ENCODE data around the gene CLEC4G.

CLEC4G gene

DNA sequence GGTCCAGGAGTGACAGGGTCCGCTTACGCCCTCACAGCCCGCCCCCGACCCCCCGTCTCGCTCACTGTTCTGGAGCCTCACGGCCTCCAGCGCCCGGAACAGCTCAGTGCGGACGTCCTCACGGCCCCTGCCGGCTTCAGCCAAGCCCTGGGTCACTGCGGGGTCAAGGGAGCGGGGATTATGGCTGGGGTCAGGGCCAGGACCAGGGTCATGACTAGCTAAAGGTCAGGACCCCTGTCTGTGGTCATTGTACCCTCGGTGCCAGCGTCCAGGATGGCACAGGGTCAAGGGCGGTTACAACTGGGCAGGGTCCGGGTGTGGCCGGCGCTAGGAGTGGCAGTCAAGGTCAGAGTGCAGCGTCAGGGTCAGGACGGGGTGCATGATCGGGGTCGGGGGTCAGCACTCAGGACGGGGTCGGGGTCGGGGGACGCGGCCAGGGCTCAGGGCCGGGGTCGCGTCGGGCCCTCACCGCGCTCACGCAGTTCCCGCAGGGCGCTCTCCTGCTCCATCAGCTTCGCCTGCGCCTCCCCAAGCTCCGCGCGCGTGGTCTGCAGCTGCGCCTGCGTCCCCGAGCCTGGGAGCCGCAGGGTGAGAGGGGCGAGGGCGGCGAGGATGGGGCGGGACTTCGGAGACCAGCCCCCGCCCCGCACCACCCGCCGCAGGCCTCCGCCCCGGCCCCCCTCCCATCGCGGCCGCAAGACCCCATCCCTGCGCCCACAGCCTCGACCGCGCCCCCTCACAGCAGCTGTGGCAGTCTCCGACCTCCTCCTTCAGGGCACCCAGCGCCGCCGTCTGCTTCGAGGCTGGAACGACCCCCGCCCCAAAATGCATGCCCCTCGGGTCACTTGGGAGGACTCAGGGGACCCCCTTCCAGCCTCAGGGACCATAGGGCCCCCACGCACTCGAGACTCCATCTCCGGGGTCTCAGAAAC, 1.4 kb downstream of the CLEC4G start:
- Histone ChIP-seq H3K9me2 (replicated peaks; ENCODE audit: low read depth, low read length) (no peaks in the 10 kb centered on the region), H3K27me3 (ENCODE audit: insufficient read depth, low read length, poor library complexity, severe bottlenecking) (no peaks in the 10 kb centered on the region), H3K4me3 (ENCODE audit: low read length, poor library complexity, severe bottlenecking) (no peak overlapping the region), H2AFZ (ENCODE audit: low read length) (no peak overlapping the region), H3F3A (ENCODE audit: low read depth) (no peaks in the 10 kb centered on the region), H3K36me3 (ENCODE audit: insufficient read depth, low read length) (no peaks in the 10 kb centered on the region), H3K9me3 (ENCODE audit: insufficient read depth, low read depth, low read length) (no peaks in the 10 kb centered on the region), H4K20me1 (ENCODE audit: insufficient read depth, low read length, poor library complexity, severe bottlenecking) (no peaks in the 10 kb centered on the region), H3K4me2 (ENCODE audit: low read depth, low read length, poor library complexity, severe bottlenecking) (no peak overlapping the region), H3K79me2 (ENCODE audit: insufficient read depth, low read length) (no peaks in the 10 kb centered on the region), H3K4me1 (ENCODE audit: insufficient read depth, low read length, poor library complexity, severe bottlenecking) (no peaks in the 10 kb centered on the region), H3K9ac (ENCODE audit: low read depth, low read length, poor library complexity, severe bottlenecking) (no peak overlapping the region)
- no peak for TF ChIP-seq EZH2phosphoT487 (IDR thresholded peaks at IDR 0.05; ENCODE audit: borderline replicate concordance)
- TF ChIP-seq, protein P1, sequence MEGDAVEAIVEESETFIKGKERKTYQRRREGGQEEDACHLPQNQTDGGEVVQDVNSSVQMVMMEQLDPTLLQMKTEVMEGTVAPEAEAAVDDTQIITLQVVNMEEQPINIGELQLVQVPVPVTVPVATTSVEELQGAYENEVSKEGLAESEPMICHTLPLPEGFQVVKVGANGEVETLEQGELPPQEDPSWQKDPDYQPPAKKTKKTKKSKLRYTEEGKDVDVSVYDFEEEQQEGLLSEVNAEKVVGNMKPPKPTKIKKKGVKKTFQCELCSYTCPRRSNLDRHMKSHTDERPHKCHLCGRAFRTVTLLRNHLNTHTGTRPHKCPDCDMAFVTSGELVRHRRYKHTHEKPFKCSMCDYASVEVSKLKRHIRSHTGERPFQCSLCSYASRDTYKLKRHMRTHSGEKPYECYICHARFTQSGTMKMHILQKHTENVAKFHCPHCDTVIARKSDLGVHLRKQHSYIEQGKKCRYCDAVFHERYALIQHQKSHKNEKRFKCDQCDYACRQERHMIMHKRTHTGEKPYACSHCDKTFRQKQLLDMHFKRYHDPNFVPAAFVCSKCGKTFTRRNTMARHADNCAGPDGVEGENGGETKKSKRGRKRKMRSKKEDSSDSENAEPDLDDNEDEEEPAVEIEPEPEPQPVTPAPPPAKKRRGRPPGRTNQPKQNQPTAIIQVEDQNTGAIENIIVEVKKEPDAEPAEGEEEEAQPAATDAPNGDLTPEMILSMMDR (conservative IDR thresholded peaks at IDR 0.05; ENCODE audit: low read length) = no peak

DNA sequence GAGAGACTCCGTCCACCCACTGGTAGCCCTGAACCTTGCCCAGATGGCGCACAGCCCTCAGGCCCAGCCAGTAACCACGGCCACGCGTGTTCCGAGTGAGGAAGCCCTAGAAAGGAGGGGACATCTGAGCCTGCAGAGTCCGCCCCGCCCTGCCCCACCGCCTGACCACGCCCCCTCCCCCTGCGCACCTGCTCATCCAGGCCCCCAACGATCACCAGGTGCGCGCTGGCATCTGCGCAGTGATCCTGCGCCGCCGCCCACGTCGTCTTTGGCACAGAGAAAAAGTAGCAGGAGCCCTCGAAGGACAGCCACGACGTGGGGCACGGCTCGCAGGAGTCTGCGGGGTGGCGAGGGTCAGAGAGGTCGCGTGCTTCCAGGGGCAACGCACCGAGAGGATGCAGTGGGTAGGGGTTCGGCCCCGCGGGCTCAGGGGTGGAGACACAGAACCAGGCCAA, 2.1 kb downstream of the CLEC4G start:
- Histone ChIP-seq H3K4me1 (ENCODE audit: insufficient read depth, low read length, poor library complexity, severe bottlenecking) (no peaks in the 10 kb centered on the region), H2AFZ (ENCODE audit: low read length) (no peak overlapping the region), H3K36me3 (ENCODE audit: insufficient read depth, low read length) (no peaks in the 10 kb centered on the region), H3K4me3 (ENCODE audit: low read length, poor library complexity, severe bottlenecking) (no peak overlapping the region), H3K9me3 (ENCODE audit: insufficient read depth, low read depth, low read length) (no peaks in the 10 kb centered on the region), H3K4me2 (ENCODE audit: low read depth, low read length, poor library complexity, severe bottlenecking) (no peak overlapping the region), H4K20me1 (ENCODE audit: insufficient read depth, low read length, poor library complexity, severe bottlenecking) (no peaks in the 10 kb centered on the region), H3F3A (ENCODE audit: low read depth) (no peaks in the 10 kb centered on the region), H3K9me2 (replicated peaks; ENCODE audit: low read depth, low read length) (no peaks in the 10 kb centered on the region), H3K9ac (ENCODE audit: low read depth, low read length, poor library complexity, severe bottlenecking) (no peak overlapping the region), H3K27me3 (ENCODE audit: insufficient read depth, low read length, poor library complexity, severe bottlenecking) (no peaks in the 10 kb centered on the region), H3K79me2 (ENCODE audit: insufficient read depth, low read length) (no peaks in the 10 kb centered on the region)
- TF ChIP-seq, protein P1 (conservative IDR thresholded peaks at IDR 0.05; ENCODE audit: low read length) = no peak

DNA sequence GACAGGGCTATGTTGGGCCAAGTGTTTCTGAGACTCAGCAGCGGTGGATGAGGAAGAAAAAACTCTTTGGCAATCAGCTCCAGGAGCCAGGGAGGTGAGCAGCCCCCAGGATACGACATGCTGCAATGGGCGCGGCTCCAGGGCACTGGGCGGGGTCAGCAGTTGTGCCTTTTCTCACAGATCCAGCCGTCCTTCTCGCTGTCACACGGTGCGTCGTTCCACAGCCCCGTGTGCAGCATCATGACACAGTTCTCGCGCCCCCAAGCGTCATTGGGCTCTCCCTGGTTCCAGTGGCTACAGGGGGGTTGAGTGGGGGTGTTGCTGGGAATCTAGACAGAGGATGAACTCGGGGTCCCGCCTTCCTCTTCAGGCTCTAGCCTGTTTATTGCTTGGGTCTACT, 2.7 kb downstream of the CLEC4G start:
- no peak for TF ChIP-seq EZH2phosphoT487 (IDR thresholded peaks at IDR 0.05; ENCODE audit: borderline replicate concordance)
- TF ChIP-seq, protein P1 (conservative IDR thresholded peaks at IDR 0.05; ENCODE audit: low read length) = no peak
- Histone ChIP-seq H3K4me2 (ENCODE audit: low read depth, low read length, poor library complexity, severe bottlenecking) (no peak overlapping the region), H3K4me3 (ENCODE audit: low read length, poor library complexity, severe bottlenecking) (no peak overlapping the region), H3F3A (ENCODE audit: low read depth) (no peaks in the 10 kb centered on the region), H3K9me2 (replicated peaks; ENCODE audit: low read depth, low read length) (no peaks in the 10 kb centered on the region), H4K20me1 (ENCODE audit: insufficient read depth, low read length, poor library complexity, severe bottlenecking) (no peaks in the 10 kb centered on the region), H3K4me1 (ENCODE audit: insufficient read depth, low read length, poor library complexity, severe bottlenecking) (no peaks in the 10 kb centered on the region), H2AFZ (ENCODE audit: low read length) (no peak overlapping the region), H3K36me3 (ENCODE audit: insufficient read depth, low read length) (no peaks in the 10 kb centered on the region), H3K9ac (ENCODE audit: low read depth, low read length, poor library complexity, severe bottlenecking) (no peak overlapping the region), H3K9me3 (ENCODE audit: insufficient read depth, low read depth, low read length) (no peaks in the 10 kb centered on the region), H3K79me2 (ENCODE audit: insufficient read depth, low read length) (no peaks in the 10 kb centered on the region), H3K27me3 (ENCODE audit: insufficient read depth, low read length, poor library complexity, severe bottlenecking) (no peaks in the 10 kb centered on the region)
